GM21390 (cell line): ENCODE results near the gene OR2W3.
A peak's percentile ranks its signal among the peaks of the same experiment; 100 is the strongest.

Experiments used
- ATAC-seq: cut with Tn5 transposase; IDR thresholded peaks from one replicate; pipeline ENCODE4 v1.9.1; 2021; ENCODE audit not compliant: unreplicated experiment

Gene OR2W3

GRCh38 chr1:247895163-247895637, at the start of gene OR2W3:
Gene OR2W3 (plus strand): TSS chr1:247895587. CDS start chr1:247895587, 0 bp downstream.
- no peak for ATAC-seq

GRCh38 chr1:247845693-247846017, 49.7 kb upstream of the OR2W3 start:
- ATAC-seq = no peak

GRCh38 chr1:247848346-247848745, 47.0 kb upstream of the OR2W3 start:
- no peak for ATAC-seq

GRCh38 chr1:247849616-247850015, 45.8 kb upstream of the OR2W3 start:
- no peak for ATAC-seq

GRCh38 chr1:247854899-247855545, 40.4 kb upstream of the OR2W3 start:
- no peak for ATAC-seq

GRCh38 chr1:247855911-247856310, 39.5 kb upstream of the OR2W3 start:
- ATAC-seq = no peak

GRCh38 chr1:247857069-247857984, 38.1 kb upstream of the OR2W3 start, which contains the start of gene TRIM58:
Gene TRIM58 (plus strand): TSS chr1:247857187. CDS start chr1:247857247, 60 bp downstream.
- ATAC-seq = peak; percentile 45

GRCh38 chr1:247857985-247858619, 37.3 kb upstream of the OR2W3 start:
- ATAC-seq = no peak

GRCh38 chr1:247862756-247863155, 32.6 kb upstream of the OR2W3 start:
- ATAC-seq = no peak

- ATAC-seq = no peak
Observed at GRCh38 chr1:247864644-247865043, 30.7 kb upstream of the OR2W3 start.

GRCh38 chr1:247865416-247865815, 30.0 kb upstream of the OR2W3 start:
- ATAC-seq = no peak

GRCh38 chr1:247883346-247883745, 12.0 kb upstream of the OR2W3 start:
- no peak for ATAC-seq

GRCh38 chr1:247884797-247885413, 10.5 kb upstream of the OR2W3 start:
- ATAC-seq = no peak

GRCh38 chr1:247895976-247896375, 589 bp downstream of the OR2W3 start:
- no peak for ATAC-seq

GRCh38 chr1:247904122-247904521, 8.7 kb downstream of the OR2W3 start:
- no peak for ATAC-seq

- ATAC-seq = no peak
Observed at GRCh38 chr1:247905181-247905580, 9.8 kb downstream of the OR2W3 start.

GRCh38 chr1:247905910-247906503, 10.6 kb downstream of the OR2W3 start:
- no peak for ATAC-seq

GRCh38 chr1:247906504-247907047, 11.2 kb downstream of the OR2W3 start:
- no peak for ATAC-seq

- no peak for ATAC-seq
Observed at GRCh38 chr1:247908766-247909165, 13.4 kb downstream of the OR2W3 start.

GRCh38 chr1:247913786-247914185, 18.4 kb downstream of the OR2W3 start:
- no peak for ATAC-seq
